Measurements from ENCODE around the gene SH3D19. TPM values are rescaled to one million over a fixed set of nuclear protein-coding genes. Genes with fewer than 3 reads are reported as not detected.

SH3D19 gene
- total RNA-seq, 1 experiment from 2014 or later, result 29.7 TPM

- H3T11ph ChIP-seq (ENCODE audit: low read length), result no peak overlapping the region
- H3K9ac ChIP-seq (ENCODE audit: extremely low read depth, insufficient read length, low read length), result no peak overlapping the region
- H3K4me2 ChIP-seq (ENCODE audit: insufficient read depth, insufficient read length, low read length), result no peak overlapping the region
- no CpG with 5 or more reads among the region's 1 CpG for WGBS (ENCODE audit: extremely low coverage, insufficient read length, low lambda C conversion rate)
- no peak overlapping the region for H2BK15ac ChIP-seq (ENCODE audit: low read depth, low read length)
- H3K23ac ChIP-seq (ENCODE audit: insufficient read length, low read depth, low read length), result no peak overlapping the region
- DNase-seq, result no peak
- no peak overlapping the region for H2AFZ ChIP-seq (ENCODE audit: low read length)
- H3K4me3 Mint-ChIP-seq, result no peak overlapping the region
- H4K5ac ChIP-seq (ENCODE audit: insufficient read length, low read depth, low read length), result no peak overlapping the region
- no peaks in the 10 kb centered on the region for H3K9me3 ChIP-seq (ENCODE audit: control insufficient read depth, low read depth, low read length)
- no peaks in the 10 kb centered on the region for H3K79me1 ChIP-seq (ENCODE audit: insufficient read depth, low read depth, low read length, poor library complexity, severe bottlenecking)
- no peaks in the 10 kb centered on the region for H3K23me2 ChIP-seq (ENCODE audit: insufficient read length, low read depth, low read length, poor library complexity, severe bottlenecking)
- TF ChIP-seq, protein P1, sequence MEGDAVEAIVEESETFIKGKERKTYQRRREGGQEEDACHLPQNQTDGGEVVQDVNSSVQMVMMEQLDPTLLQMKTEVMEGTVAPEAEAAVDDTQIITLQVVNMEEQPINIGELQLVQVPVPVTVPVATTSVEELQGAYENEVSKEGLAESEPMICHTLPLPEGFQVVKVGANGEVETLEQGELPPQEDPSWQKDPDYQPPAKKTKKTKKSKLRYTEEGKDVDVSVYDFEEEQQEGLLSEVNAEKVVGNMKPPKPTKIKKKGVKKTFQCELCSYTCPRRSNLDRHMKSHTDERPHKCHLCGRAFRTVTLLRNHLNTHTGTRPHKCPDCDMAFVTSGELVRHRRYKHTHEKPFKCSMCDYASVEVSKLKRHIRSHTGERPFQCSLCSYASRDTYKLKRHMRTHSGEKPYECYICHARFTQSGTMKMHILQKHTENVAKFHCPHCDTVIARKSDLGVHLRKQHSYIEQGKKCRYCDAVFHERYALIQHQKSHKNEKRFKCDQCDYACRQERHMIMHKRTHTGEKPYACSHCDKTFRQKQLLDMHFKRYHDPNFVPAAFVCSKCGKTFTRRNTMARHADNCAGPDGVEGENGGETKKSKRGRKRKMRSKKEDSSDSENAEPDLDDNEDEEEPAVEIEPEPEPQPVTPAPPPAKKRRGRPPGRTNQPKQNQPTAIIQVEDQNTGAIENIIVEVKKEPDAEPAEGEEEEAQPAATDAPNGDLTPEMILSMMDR (conservative IDR thresholded peaks at IDR 0.05), result no peak
- no peak overlapping the region for H4K8ac ChIP-seq (replicated peaks; ENCODE audit: insufficient read length, low read depth, low read length)
- peaks cover 49 to 50% of the 10 kb centered on the region in 2 experiments for H3K4me1 Mint-ChIP-seq
- no peak overlapping the region for H3K56ac ChIP-seq (ENCODE audit: insufficient read length, low read depth, low read length)
- no peak overlapping the region for H2AK5ac ChIP-seq (ENCODE audit: insufficient read length, low read length)
- H4K20me1 ChIP-seq (ENCODE audit: control insufficient read depth, insufficient read depth, insufficient read length), result no peaks in the 10 kb centered on the region
- no peak overlapping the region for H3K27ac ChIP-seq (ENCODE audit: insufficient read length, low read depth, low read length)
- H3K4me1 ChIP-seq (ENCODE audit: insufficient read depth, low read length), result peaks cover 5% of the 10 kb centered on the region; the same call in 1 of the 2 replicates
- no peak overlapping the region for H2BK12ac ChIP-seq (ENCODE audit: insufficient read length, low read depth, low read length)
- no peaks in the 10 kb centered on the region for H3K27me3 ChIP-seq (ENCODE audit: insufficient read depth, low read length)
- no peak overlapping the region for H2BK20ac ChIP-seq (ENCODE audit: low read depth, low read length, poor library complexity, severe bottlenecking)
- no peak overlapping the region for H3K14ac ChIP-seq (ENCODE audit: insufficient read depth, low read length)
- peaks cover 44% of the 10 kb centered on the region for H3K79me2 ChIP-seq (ENCODE audit: insufficient read depth, low read length)
- H2BK120ac ChIP-seq (ENCODE audit: low read depth, low read length, poor library complexity, severe bottlenecking), result no peak overlapping the region
- H4K91ac ChIP-seq (ENCODE audit: insufficient read length, low read depth, low read length), result no peak overlapping the region
- no peak overlapping the region for H3K27ac Mint-ChIP-seq
- H3K27me3 Mint-ChIP-seq (ENCODE audit: low read depth), result no peaks in the 10 kb centered on the region
- H3K9me3 Mint-ChIP-seq, result no peaks in the 10 kb centered on the region
- peaks cover 0 to 4% (median 4%) of the 10 kb centered on the region in 3 experiments; a peak in 3 of 7 replicates for H3K36me3 Mint-ChIP-seq (ENCODE audit: insufficient read depth in 1 of 3, low read depth in 3 of 3)
- H3K4ac ChIP-seq (ENCODE audit: low read depth, low read length), result no peak overlapping the region
- no peak overlapping the region for H3K18ac ChIP-seq (ENCODE audit: insufficient read length, low read depth, low read length)
- H2BK5ac ChIP-seq (ENCODE audit: insufficient read length, low read length), result no peak overlapping the region
Measured at GRCh38 chr4:151318307-151319006, 6.9 kb downstream of the SH3D19 start.

Data from H9 (cell line).